Ascending aorta (tissue), 2 donors: Measurements from ENCODE around the gene GATB. TPM values are rescaled to one million over a fixed set of nuclear protein-coding genes. Genes with fewer than 3 reads are reported as not detected.

Experiments used
- DNase-seq, 2 donors: peaks; one replicate each; pipeline ENCODE4 v3.0.0-alpha.2; 2019; ENCODE audit warnings: low spot score in 2 of 2
- H3K27ac ChIP-seq, 2 donors: fragments of 200-600 bp; sonication (generic); one replicate each; pipeline ENCODE4 v1.5.1; 2016 to 2017; ENCODE audit warnings: mild to moderate bottlenecking in 1 of 2
- H3K27me3 ChIP-seq: fragments of 200-600 bp; sonication (generic); one replicate; pipeline ENCODE4 v1.5.1; 2017
- H3K36me3 ChIP-seq, 2 donors: fragments of 200-600 bp; sonication (generic); one replicate each; pipeline ENCODE4 v1.5.1; 2016
- H3K4me1 ChIP-seq, 2 donors: fragments of 200-600 bp; sonication (generic); one replicate each; pipeline ENCODE4 v1.5.1; 2016 to 2017; ENCODE audit warnings: mild to moderate bottlenecking in 1 of 2
- H3K4me3 ChIP-seq, 2 donors: fragments of 200-600 bp; sonication (generic); one replicate each; pipeline ENCODE4 v1.5.1; 2016 to 2017; ENCODE audit warnings: mild to moderate bottlenecking in 1 of 2
- H3K9me3 ChIP-seq, 2 donors: fragments of 200-600 bp; sonication (generic); one replicate each; pipeline ENCODE4 v1.5.1; 2016
- CTCF ChIP-seq, 3 experiments: fragments of 200-600 bp in 2 of 3; fragments of 450-650 bp in 1 of 3; sonication (generic) in 2 of 3; IDR thresholded peaks; one replicate each; pipeline ENCODE4 v1.5.1; 2016 to 2019; ENCODE audit warnings: antibody characterized with exemption in 3 of 3, mild to moderate bottlenecking in 1 of 3, moderate library complexity in 1 of 3
- intact Hi-C: fragments of 100-400 bp; cut with DNase I; formaldehyde crosslinking; loops from one replicate; pipeline ENCODE4 v1.15.1; 2023
- total RNA-seq: library from RNA; depleted of rRNA; stranded (reverse); fragments of >200 nt; gene quantifications from one replicate; pipeline ENCODE4 v1.1.0, GENCODE V29; 2016

Gene GATB
- total RNA-seq, 1 donor from 2014 or later = 16.7 TPM

- no peak overlapping the region for H3K4me3 ChIP-seq
- no peaks in the 10 kb centered on the region for H3K27me3 ChIP-seq
- H3K36me3 ChIP-seq = no peaks in the 10 kb centered on the region
- no peak for DNase-seq
- no peaks in the 10 kb centered on the region for H3K4me1 ChIP-seq
- intact Hi-C loops = no loop called here
- no peak for TF ChIP-seq CTCF (IDR thresholded peaks at IDR 0.05)
- H3K9me3 ChIP-seq = no peaks in the 10 kb centered on the region
- H3K27ac ChIP-seq = no peak overlapping the region
Measured at GRCh38 chr4:151643564-151643963, 117.2 kb downstream of the GATB start.

- no peak for TF ChIP-seq CTCF (IDR thresholded peaks at IDR 0.05)
- DNase-seq = no peak
- intact Hi-C loops = no loop called here
- H3K36me3 ChIP-seq = no peaks in the 10 kb centered on the region
- no peak overlapping the region for H3K27ac ChIP-seq
- H3K4me3 ChIP-seq = no peak overlapping the region
- H3K27me3 ChIP-seq = no peaks in the 10 kb centered on the region
- no peaks in the 10 kb centered on the region for H3K4me1 ChIP-seq
- no peaks in the 10 kb centered on the region for H3K9me3 ChIP-seq
Measured at GRCh38 chr4:151641983-151642382, 118.8 kb downstream of the GATB start.

DNA sequence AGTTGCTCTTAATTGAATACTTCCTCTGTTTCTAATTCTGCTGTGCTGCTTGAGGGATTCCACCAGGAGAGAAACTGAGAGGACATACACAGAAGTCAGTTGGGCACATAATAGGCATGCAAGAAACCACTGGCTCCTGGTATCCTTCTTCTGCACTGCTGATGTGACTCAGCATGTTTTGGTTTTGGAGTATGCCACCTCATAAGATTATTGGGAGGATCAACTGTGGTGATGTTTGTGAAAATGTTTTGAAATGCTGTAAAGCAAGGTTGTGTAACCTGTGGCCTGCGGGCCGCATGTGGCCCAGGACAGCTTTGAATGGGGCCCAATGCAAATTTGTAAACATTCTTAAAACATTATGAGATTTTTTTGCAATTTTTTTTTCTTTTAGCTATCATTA, 119.6 kb downstream of the GATB start:
- H3K4me1 ChIP-seq = no peaks in the 10 kb centered on the region
- H3K36me3 ChIP-seq = no peaks in the 10 kb centered on the region
- no peaks in the 10 kb centered on the region for H3K27me3 ChIP-seq
- TF ChIP-seq CTCF (IDR thresholded peaks at IDR 0.05) = no peak
- no peak overlapping the region for H3K4me3 ChIP-seq
- intact Hi-C loops = no loop called here
- DNase-seq = no peak
- H3K27ac ChIP-seq = no peak overlapping the region
- no peaks in the 10 kb centered on the region for H3K9me3 ChIP-seq

DNA sequence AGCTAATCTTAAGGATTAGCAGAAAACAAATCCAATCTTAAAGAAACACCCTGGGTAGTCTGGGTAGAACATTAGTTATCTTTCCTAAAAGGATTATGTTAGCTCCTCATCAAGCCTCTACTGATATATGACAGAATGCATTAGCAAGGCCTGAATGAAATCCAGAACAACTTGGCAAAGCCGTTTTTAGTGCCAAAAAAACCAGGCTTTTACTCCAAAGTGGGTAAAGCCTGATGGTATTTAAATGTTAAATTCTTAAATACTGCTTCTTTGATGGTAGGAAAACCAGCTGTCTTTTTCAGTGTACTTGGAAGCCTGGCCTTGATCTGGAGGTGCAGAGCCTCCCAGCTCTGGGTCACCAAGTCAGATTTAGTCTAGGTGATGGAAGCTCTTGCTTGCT, 120.4 kb downstream of the GATB start:
- Histone ChIP-seq H3K27me3 (no peaks in the 10 kb centered on the region), H3K27ac (no peak overlapping the region), H3K4me1 (no peaks in the 10 kb centered on the region), H3K4me3 (no peak overlapping the region), H3K36me3 (no peaks in the 10 kb centered on the region), H3K9me3 (no peaks in the 10 kb centered on the region)
- DNase-seq = no peak
- TF ChIP-seq CTCF (IDR thresholded peaks at IDR 0.05) = no peak
- intact Hi-C loops = no loop called here

DNA sequence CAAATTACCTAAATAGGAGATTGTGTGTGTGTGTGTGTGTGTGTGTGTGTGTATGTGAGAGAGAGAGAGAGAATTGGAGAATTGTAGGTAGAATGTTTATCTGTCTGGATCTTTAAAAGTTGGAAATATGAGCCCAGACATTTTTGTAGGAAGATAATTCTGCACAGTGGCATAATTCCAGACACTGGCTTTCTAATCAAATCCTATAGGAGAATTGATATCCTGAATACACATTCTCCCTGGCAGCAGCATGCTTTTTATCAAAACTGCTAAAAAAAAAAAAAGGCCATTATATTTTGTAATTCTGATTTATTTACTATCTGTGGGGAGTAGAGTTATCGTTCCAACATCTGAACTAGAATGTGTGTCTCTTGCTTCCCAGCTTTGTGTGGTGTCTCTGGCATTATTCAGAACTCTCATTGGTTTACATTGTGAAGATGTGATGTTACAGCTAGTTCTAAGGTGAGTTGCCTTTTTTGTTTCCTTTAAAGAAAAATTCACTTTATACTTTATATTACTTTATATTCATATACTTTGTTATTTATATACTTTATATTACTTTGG, 122.4 kb downstream of the GATB start:
- TF ChIP-seq CTCF (IDR thresholded peaks at IDR 0.05) = no peak
- DNase-seq = no peak
- Histone ChIP-seq H3K4me3 (no peak overlapping the region), H3K4me1 (no peaks in the 10 kb centered on the region), H3K36me3 (no peaks in the 10 kb centered on the region), H3K9me3 (no peaks in the 10 kb centered on the region), H3K27me3 (no peaks in the 10 kb centered on the region), H3K27ac (no peak overlapping the region)
- intact Hi-C loops = no loop called here

GRCh38 chr4:151631349-151631748, 129.5 kb downstream of the GATB start:
- no peak for TF ChIP-seq CTCF (IDR thresholded peaks at IDR 0.05)
- intact Hi-C loops = no loop called here

More at GRCh38 chr4:151631349-151631748, 129.5 kb downstream of the GATB start:
- Histone ChIP-seq H3K9me3 (no peaks in the 10 kb centered on the region), H3K36me3 (no peaks in the 10 kb centered on the region), H3K4me1 (no peaks in the 10 kb centered on the region), H3K27me3 (no peaks in the 10 kb centered on the region), H3K4me3 (no peak overlapping the region), H3K27ac (no peak overlapping the region)
- DNase-seq = no peak
